Measurements from ENCODE around the gene ZNF335. TPM values are rescaled to one million over a fixed set of nuclear protein-coding genes. Genes with fewer than 3 reads are reported as not detected.

Gene ZNF335
- total RNA-seq, 1 donor from 2014 or later: 16.0 TPM

GRCh38 chr20:45948261-45948733, 23.7 kb downstream of the ZNF335 start:
- no peak overlapping the region for H3K4me3 ChIP-seq (ENCODE audit: low read depth, low read length)
- no peak for TF ChIP-seq CTCF (conservative IDR thresholded peaks at IDR 0.05; ENCODE audit: low read depth, low read length)
- no peak for DNase-seq (ENCODE audit: low read depth)

- no peak for DNase-seq (ENCODE audit: low read depth)
- TF ChIP-seq CTCF (conservative IDR thresholded peaks at IDR 0.05; ENCODE audit: low read depth, low read length): no peak
- no peak overlapping the region for H3K4me3 ChIP-seq (ENCODE audit: low read depth, low read length)
Observed at GRCh38 chr20:45947110-45947866, 24.7 kb downstream of the ZNF335 start.

- no peak overlapping the region for H3K4me3 ChIP-seq (ENCODE audit: low read depth, low read length)
- no peak for TF ChIP-seq CTCF (conservative IDR thresholded peaks at IDR 0.05; ENCODE audit: low read depth, low read length)
- DNase-seq (ENCODE audit: low read depth): no peak
Observed at GRCh38 chr20:45946149-45946970, 25.6 kb downstream of the ZNF335 start.

GRCh38 chr20:45945678-45946148, 26.3 kb downstream of the ZNF335 start:
- TF ChIP-seq CTCF (conservative IDR thresholded peaks at IDR 0.05; ENCODE audit: low read depth, low read length): no peak
- no peak for DNase-seq (ENCODE audit: low read depth)

GRCh38 chr20:45944965-45945677, 26.9 kb downstream of the ZNF335 start:
- DNase-seq (ENCODE audit: low read depth): no peak
- TF ChIP-seq CTCF (conservative IDR thresholded peaks at IDR 0.05; ENCODE audit: low read depth, low read length): no peak

More at GRCh38 chr20:45945678-45946148, 26.3 kb downstream of the ZNF335 start:
- no peak overlapping the region for H3K4me3 ChIP-seq (ENCODE audit: low read depth, low read length)

GRCh38 chr20:45944151-45944964, 27.6 kb downstream of the ZNF335 start:
- no peak for DNase-seq (ENCODE audit: low read depth)
- no peak for TF ChIP-seq CTCF (conservative IDR thresholded peaks at IDR 0.05; ENCODE audit: low read depth, low read length)
- no peak overlapping the region for H3K4me3 ChIP-seq (ENCODE audit: low read depth, low read length)

More at GRCh38 chr20:45944965-45945677, 26.9 kb downstream of the ZNF335 start:
- no peak overlapping the region for H3K4me3 ChIP-seq (ENCODE audit: low read depth, low read length)
